Colonic mucosa (tissue), 4 donors: ENCODE results near the gene AUNIP. TPM values are rescaled to one million over a fixed set of nuclear protein-coding genes. Genes with fewer than 3 reads are reported as not detected.

Experiments used
- DNase-seq: peaks from one replicate; pipeline ENCODE4 v3.0.0-alpha.2; 2020
- H3K27ac ChIP-seq: fragments of 200-600 bp; one replicate; pipeline ENCODE4 v1.8.0; 2021
- H3K27me3 ChIP-seq: fragments of 200-600 bp; one replicate; pipeline ENCODE4 v1.8.0; 2021
- H3K36me3 ChIP-seq: fragments of 200-600 bp; one replicate; pipeline ENCODE4 v1.8.0; 2021
- H3K4me1 ChIP-seq: fragments of 200-600 bp; one replicate; pipeline ENCODE4 v1.8.0; 2021; ENCODE audit warnings: mild to moderate bottlenecking
- H3K4me3 ChIP-seq: fragments of 200-600 bp; one replicate; pipeline ENCODE4 v1.8.0; 2021
- H3K9ac ChIP-seq, 2 donors: one replicate each; pipeline ENCODE4 v1.7.0; 2013; ENCODE audit warnings: control low read depth in 2 of 2, low read depth in 2 of 2, low read length in 2 of 2
- H3K9me3 ChIP-seq: fragments of 200-600 bp; one replicate; pipeline ENCODE4 v1.8.0; 2021
- CTCF ChIP-seq: fragments of 200-600 bp; IDR thresholded peaks from one replicate; pipeline ENCODE4 v1.8.0; 2022; ENCODE audit warnings: antibody characterized with exemption, mild to moderate bottlenecking
- intact Hi-C: fragments of 100-400 bp; cut with DNase I; formaldehyde crosslinking; loops from one replicate; pipeline ENCODE4 v1.14.1; 2022
- total RNA-seq, 2 donors: library from RNA; stranded (reverse); fragmentation: NEBNext Ultra II Directional in 1 of 2; extraction: Animal tissue kit (Norgen Biotek cat#: 25700) in 1 of 2; gene quantifications; one replicate each; pipeline ENCODE4 v1.2.1, GENCODE V29; 2021
- donor health status: healthy.
- donor health status: DM: no; HTN: no; CAD: no.
- donor health status: DM: no; HTN: no; CAD: no.

Gene AUNIP
- total RNA-seq, 2 donors from 2014 or later: 1.2 to 4.8 TPM

DNA sequence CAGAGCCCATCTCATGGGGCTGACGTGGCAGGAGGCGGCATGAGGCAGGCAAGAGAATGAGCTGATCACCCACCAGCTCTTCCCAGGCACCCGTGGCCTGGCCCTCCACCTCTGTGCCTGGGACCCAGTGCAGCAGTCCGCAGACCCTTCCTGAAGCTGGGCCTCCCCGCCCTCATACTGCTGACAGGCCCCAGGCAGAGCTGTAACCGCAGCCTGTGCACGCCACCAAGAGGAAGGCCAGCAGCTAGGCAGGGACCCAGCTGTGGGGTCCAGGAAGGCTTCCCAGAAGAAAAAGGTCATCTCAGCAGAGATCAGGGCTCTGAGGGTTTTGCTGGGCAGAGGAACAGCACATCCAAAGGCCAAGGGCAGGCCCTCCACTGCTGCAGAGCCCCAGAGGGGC, 49.3 kb downstream of the AUNIP start:
- no peak overlapping the region for H3K4me3 ChIP-seq
- H3K36me3 ChIP-seq: no peaks in the 10 kb centered on the region
- no peak for DNase-seq
- H3K9ac ChIP-seq: no peak overlapping the region
- intact Hi-C loops: loop anchor here (5.0 to 10.0 kb wide), 2 partner anchors 203 to 285 kb away; no protein-coding TSS in a partner anchor
- H3K9me3 ChIP-seq: no peaks in the 10 kb centered on the region
- TF ChIP-seq CTCF: no peak
- no peak overlapping the region for H3K27ac ChIP-seq
- H3K27me3 ChIP-seq: no peaks in the 10 kb centered on the region
- no peaks in the 10 kb centered on the region for H3K4me1 ChIP-seq

DNA sequence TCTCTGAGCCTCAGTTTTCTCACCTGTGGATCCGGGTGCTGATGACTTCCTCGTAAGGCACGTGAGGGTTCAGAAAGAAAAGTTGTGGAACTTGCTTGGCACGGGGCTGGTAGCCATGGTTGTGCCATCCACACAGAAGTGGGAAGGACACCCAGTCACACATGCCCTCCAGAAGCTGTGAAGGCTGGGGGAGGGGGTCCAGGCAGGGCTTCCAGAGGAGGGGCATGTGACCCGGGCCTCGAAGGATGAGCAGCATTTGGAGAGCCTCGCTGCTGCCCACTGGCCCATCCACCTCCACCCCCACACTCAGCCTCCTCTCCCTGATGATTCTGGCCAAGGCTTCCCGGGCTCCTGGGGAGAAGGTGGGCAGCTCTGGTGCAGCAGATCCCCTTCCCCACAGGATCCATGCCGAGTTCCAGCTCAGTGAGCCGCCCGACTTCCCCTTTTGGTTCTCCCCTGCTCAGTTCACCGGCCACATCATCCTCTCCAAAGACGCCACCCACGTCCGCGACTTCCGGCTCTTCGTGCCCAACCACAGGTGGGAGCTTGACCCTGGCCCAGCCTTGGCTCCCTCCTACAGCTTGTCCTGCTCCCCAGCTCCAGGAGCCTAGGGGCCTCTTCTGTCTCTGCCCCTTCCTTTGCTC, 49.9 kb downstream of the AUNIP start:
- Histone ChIP-seq H3K36me3 (no peaks in the 10 kb centered on the region), H3K4me3 (no peak overlapping the region), H3K27me3 (no peaks in the 10 kb centered on the region), H3K4me1 (no peaks in the 10 kb centered on the region), H3K9me3 (no peaks in the 10 kb centered on the region), H3K27ac (no peak overlapping the region), H3K9ac (no peak overlapping the region)
- intact Hi-C loops: loop anchor here (10.0 kb wide), 1 partner anchor 285 kb away; no protein-coding TSS in a partner anchor
- TF ChIP-seq CTCF: no peak
- DNase-seq: no peak

DNA sequence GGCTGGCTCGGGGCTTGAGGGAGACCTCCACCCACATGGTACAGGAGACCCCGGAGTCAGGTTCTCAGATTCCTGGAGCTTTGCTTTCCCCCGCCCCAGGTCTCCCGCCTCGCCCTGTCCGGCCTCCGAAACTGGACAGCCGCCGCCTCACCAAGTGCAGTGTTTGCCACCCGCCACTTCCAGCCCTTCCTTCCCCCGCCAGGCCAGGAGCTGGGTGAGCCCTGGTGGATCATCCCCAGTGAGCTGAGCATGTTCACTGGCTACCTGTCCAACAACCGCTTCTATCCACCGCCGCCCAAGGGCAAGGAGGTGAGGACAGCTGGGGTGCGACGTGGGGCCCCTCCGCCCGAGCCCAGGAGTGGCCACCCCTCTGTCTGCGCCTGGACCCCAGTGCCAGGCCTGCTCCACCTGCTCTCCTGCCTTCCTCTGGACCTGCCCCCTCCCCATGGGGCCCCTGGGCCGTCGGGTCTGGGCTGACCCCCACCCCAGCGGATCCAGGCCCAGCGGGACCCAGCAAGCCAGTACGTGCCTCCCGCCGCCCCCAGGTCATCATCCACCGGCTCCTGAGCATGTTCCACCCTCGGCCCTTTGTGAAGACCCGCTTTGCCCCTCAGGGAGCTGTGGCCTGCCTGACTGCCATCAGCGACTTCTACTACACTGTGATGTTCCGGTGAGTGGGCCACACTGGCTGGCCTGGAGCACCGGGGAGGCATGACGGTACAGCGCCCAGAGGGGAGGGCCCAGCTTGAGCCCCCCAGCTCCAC, 50.6 kb downstream of the AUNIP start:
- Histone ChIP-seq H3K4me1 (no peaks in the 10 kb centered on the region), H3K27ac (no peak overlapping the region), H3K4me3 (no peak overlapping the region), H3K27me3 (no peaks in the 10 kb centered on the region), H3K9me3 (no peaks in the 10 kb centered on the region), H3K36me3 (no peaks in the 10 kb centered on the region), H3K9ac (no peak overlapping the region)
- TF ChIP-seq CTCF: no peak
- no peak for DNase-seq
- intact Hi-C loops: loop anchor here (10.0 kb wide), 1 partner anchor 284 kb away; no protein-coding TSS in a partner anchor

GRCh38 chr1:25807480-25808390, 51.5 kb downstream of the AUNIP start:
- intact Hi-C loops: loop anchor here (10.0 kb wide), 1 partner anchor 283 kb away; no protein-coding TSS in a partner anchor
- no peak overlapping the region for H3K9ac ChIP-seq
- no peak for DNase-seq
- H3K27ac ChIP-seq: no peak overlapping the region
- H3K27me3 ChIP-seq: no peaks in the 10 kb centered on the region
- H3K4me1 ChIP-seq: no peaks in the 10 kb centered on the region
- H3K4me3 ChIP-seq: no peak overlapping the region
- H3K9me3 ChIP-seq: no peaks in the 10 kb centered on the region
- TF ChIP-seq CTCF: no peak
- H3K36me3 ChIP-seq: no peaks in the 10 kb centered on the region

DNA sequence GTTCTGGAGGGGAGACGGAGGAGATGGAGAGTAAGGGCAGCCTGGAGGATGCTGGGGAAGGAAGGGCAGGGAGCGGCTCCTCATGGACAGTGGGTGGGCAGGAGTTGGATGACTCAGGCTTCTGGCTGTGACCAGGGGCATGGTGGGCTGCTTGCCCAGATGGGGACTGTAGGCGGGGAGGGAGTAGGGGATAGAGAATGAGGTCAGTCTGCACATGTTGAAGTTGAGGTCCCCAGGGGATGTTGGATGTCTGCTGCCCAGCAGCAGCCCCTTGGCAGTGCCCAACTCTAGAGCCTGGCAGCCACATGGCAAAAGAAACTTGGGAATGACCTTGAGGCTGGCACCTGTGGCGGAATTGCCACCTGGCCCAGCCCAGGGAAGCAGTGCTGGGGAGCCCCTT, 52.8 kb downstream of the AUNIP start:
- Histone ChIP-seq H3K4me3 (no peak overlapping the region), H3K4me1 (no peaks in the 10 kb centered on the region), H3K27me3 (no peaks in the 10 kb centered on the region), H3K36me3 (no peaks in the 10 kb centered on the region), H3K9me3 (no peaks in the 10 kb centered on the region), H3K27ac (no peak overlapping the region), H3K9ac (no peak overlapping the region)
- DNase-seq: no peak
- TF ChIP-seq CTCF: no peak
- intact Hi-C loops: loop anchor here (10.0 kb wide), 1 partner anchor 282 kb away; no protein-coding TSS in a partner anchor
